ENCODE data around the gene PLCD4.

GRCh38 chr2:218642786-218643185, 35.1 kb downstream of the PLCD4 start:
- TF ChIP-seq EZH2 (IDR thresholded peaks at IDR 0.05) (no peak), POLR2AphosphoS5 (IDR thresholded peaks at IDR 0.05; ENCODE audit: borderline replicate concordance, low read depth, low read length) (no peak)

Data from SK-N-MC (cell line).